B cell (primary cell): ENCODE measurements around the gene CPNE4. TPM values are rescaled to one million over a fixed set of nuclear protein-coding genes. Genes with fewer than 3 reads are reported as not detected.

Experiments
- ATAC-seq: fragments of 200-7000 bp; cut with Tn5 transposase; one replicate; pipeline ENCODE4 v1.10.0; 2021; ENCODE audit warnings: low read depth, mild to moderate bottlenecking, moderate number of reproducible peaks, moderate library complexity
- CTCF ChIA-PET: fragments of 350-600 bp; sonication (Branson Sonifier 250); formaldehyde crosslinking; loops from one replicate; lab custom pipeline; 2021; ENCODE audit warnings: antibody characterized with exemption, inconsistent platforms; lab: Charles Lee
- POLR2A ChIA-PET: fragments of 350-600 bp; sonication (Branson Sonifier 250); formaldehyde crosslinking; loops from one replicate; lab custom pipeline; 2021; ENCODE audit warnings: antibody characterized with exemption; lab: Charles Lee
- DNase-seq: peaks from one replicate; pipeline ENCODE4 v3.0.0; 2013
- H2AFZ ChIP-seq: 2 replicates; pipeline ENCODE4 v1.6.1; 2012; ENCODE audit warnings: mild to moderate bottlenecking, low read depth, low read length; ENCODE audit not compliant: insufficient read depth, poor library complexity, severe bottlenecking
- H3K27ac ChIP-seq, 2 donors: 1 replicate in 1 of 2; 2 replicates in 1 of 2; pipeline ENCODE4 v1.5.1; 2012 to 2013; ENCODE audit warnings: low read length in 2 of 2, mild to moderate bottlenecking in 2 of 2, moderate library complexity in 1 of 2
- H3K27me3 ChIP-seq, 4 experiments: fragments of 200-600 bp in 1 of 4; sonication (generic) in 1 of 4; replicated peaks in 1 of 4; 1 replicate in 2 of 4; 2 replicates in 2 of 4; pipeline versions ENCODE4 v1.6.1 to v1.7.0; 2013 to 2016; ENCODE audit warnings: low read length in 3 of 4, mild to moderate bottlenecking in 2 of 4, mixed read lengths in 1 of 4, moderate library complexity in 1 of 4; ENCODE audit not compliant: insufficient read depth in 4 of 4, control insufficient read depth in 3 of 4; ENCODE audit errors: control extremely low read depth in 1 of 4
- H3K36me3 ChIP-seq, 2 experiments: replicated peaks in 1 of 2; 1 replicate in 1 of 2; 2 replicates in 1 of 2; pipeline versions ENCODE4 v1.6.1 to v1.7.1; 2013; ENCODE audit warnings: low read length in 1 of 2; ENCODE audit not compliant: insufficient read depth in 2 of 2, control insufficient read depth in 1 of 2; ENCODE audit errors: control extremely low read depth in 1 of 2, extremely low read depth in 1 of 2
- H3K4me1 ChIP-seq, 2 donors: fragments of 200-600 bp in 1 of 2; sonication (generic) in 1 of 2; 1 replicate in 1 of 2; 2 replicates in 1 of 2; pipeline versions ENCODE4 v1.5.1 to v1.6.1; 2013 to 2017; ENCODE audit warnings: low read length in 2 of 2; ENCODE audit not compliant: control insufficient read depth in 2 of 2, insufficient read depth in 2 of 2
- H3K4me2 ChIP-seq: replicated peaks from 2 replicates; pipeline ENCODE3; 2012; ENCODE audit warnings: mild to moderate bottlenecking, low read depth, low read length; ENCODE audit not compliant: poor library complexity, severe bottlenecking
- H3K4me3 ChIP-seq, 5 experiments: fragments of 200-600 bp in 1 of 5; sonication (generic) in 1 of 5; 1 replicate in 3 of 5; 2 replicates in 2 of 5; pipeline versions ENCODE4 v1.5.1 to v1.7.0; 2011 to 2016; ENCODE audit warnings: low read length in 4 of 5, mild to moderate bottlenecking in 4 of 5, low read depth in 2 of 5, control low read depth in 1 of 5, moderate library complexity in 1 of 5; ENCODE audit not compliant: insufficient read depth in 1 of 5; ENCODE audit errors: control extremely low read depth in 1 of 5, extremely low read depth in 1 of 5
- H3K79me2 ChIP-seq: fragments of 200-600 bp; sonication (generic); one replicate; pipeline ENCODE4 v1.6.0; 2016; ENCODE audit warnings: low read length; ENCODE audit not compliant: control insufficient read depth, insufficient read depth
- H3K9ac ChIP-seq: fragments of 200-600 bp; sonication (generic); 2 replicates; pipeline ENCODE4 v1.6.1; 2017; ENCODE audit warnings: mild to moderate bottlenecking, low read length, moderate library complexity
- H3K9me3 ChIP-seq, 3 donors: one replicate each; pipeline versions ENCODE4 v1.6.1 to v1.7.1; 2013; ENCODE audit warnings: low read length in 2 of 3; ENCODE audit not compliant: control insufficient read depth in 2 of 3, insufficient read depth in 1 of 3; ENCODE audit errors: control extremely low read depth in 1 of 3
- H4K20me1 ChIP-seq: 2 replicates; pipeline ENCODE4 v1.6.0; 2012; ENCODE audit warnings: mild to moderate bottlenecking, low read length; ENCODE audit not compliant: insufficient read depth, control insufficient read depth, poor library complexity, severe bottlenecking
- H3K27ac Mint-ChIP-seq: one replicate; pipeline ENCODE4 v1.8.0; 2021; ENCODE audit warnings: mixed read lengths
- H3K27me3 Mint-ChIP-seq: one replicate; pipeline ENCODE4 v1.8.0; 2021; ENCODE audit warnings: mixed read lengths
- H3K4me1 Mint-ChIP-seq: one replicate; pipeline ENCODE4 v1.8.0; 2021; ENCODE audit warnings: mixed read lengths
- H3K4me3 Mint-ChIP-seq: one replicate; pipeline ENCODE4 v1.8.0; 2021; ENCODE audit warnings: mixed read lengths
- H3K9me3 Mint-ChIP-seq: one replicate; pipeline ENCODE4 v1.8.0; 2022; ENCODE audit warnings: mixed read lengths; ENCODE audit not compliant: insufficient read depth
- CTCF ChIP-seq: fragments of 200-600 bp; IDR thresholded peaks from one replicate; pipeline ENCODE4 v1.8.0; 2022; ENCODE audit warnings: antibody characterized with exemption, mild to moderate bottlenecking
- EZH2 ChIP-seq: IDR thresholded peaks from 2 replicates; pipeline ENCODE4 v1.6.1; 2012; ENCODE audit warnings: borderline replicate concordance, low read depth, mild to moderate bottlenecking, moderate library complexity, low read length; ENCODE audit not compliant: insufficient read depth, poor library complexity, severe bottlenecking
- WGBS: methylation state at CpG from one replicate; pipeline ENCODE4 v1.1.5; 2013; ENCODE audit warnings: missing lambda C conversion rate; ENCODE audit not compliant: insufficient coverage; 5-methylcytosine and 5-hydroxymethylcytosine counted together
- intact Hi-C: fragments of 100-400 bp; cut with micrococcal nuclease; formaldehyde crosslinking; loops from one replicate; pipeline ENCODE4 v1.10.0; 2022
- polyA plus RNA-seq: library from polyadenylated mRNA; depleted of rRNA; stranded (reverse); fragments of >200 nt; gene quantifications from 2 replicates; pipeline ENCODE4 v1.2.3, GENCODE V29; 2012
- total RNA-seq, 2 donors: library from RNA; stranded (reverse); fragments of 120-200 nt in 1 of 2; gene quantifications; 1 replicate in 1 of 2; 2 replicates in 1 of 2; pipeline versions ENCODE4 v1.2.3 to v1.2.4, GENCODE V29; 2013 to 2022

Gene CPNE4
- total and polyA plus RNA-seq, 2 donors (not counting 1 experiment from before 2014, with no cell fraction given), result not detected

GRCh38 chr3:131804565-131805133 is 230.2 kb downstream of the CPNE4 start:
- no peak overlapping the region for H3K4me3 Mint-ChIP-seq
- no peak overlapping the region for H3K27ac Mint-ChIP-seq
- no peak overlapping the region for H3K4me3 ChIP-seq
- H3K9ac ChIP-seq, result no peak overlapping the region
- no peak overlapping the region for H3K27ac ChIP-seq
- DNase-seq, result no peak
- intact Hi-C loops, result no loop called here
- 89% methylated on average over 1 of the region's 3 CpGs for WGBS
- H3K79me2 ChIP-seq, result no peaks in the 10 kb centered on the region
- H4K20me1 ChIP-seq, result no peaks in the 10 kb centered on the region
- H3K4me1 Mint-ChIP-seq, result no peaks in the 10 kb centered on the region
- CTCF ChIA-PET, result no interaction called here
- H3K9me3 Mint-ChIP-seq, result no peaks in the 10 kb centered on the region
- no peak for ATAC-seq
- H3K4me1 ChIP-seq, result no peaks in the 10 kb centered on the region
- H3K27me3 Mint-ChIP-seq, result peaks cover 8% of the 10 kb centered on the region
- H3K4me2 ChIP-seq, result no peak overlapping the region
- H3K27me3 ChIP-seq, result peaks cover 0 to 9% (median 2%) of the 10 kb centered on the region in 4 experiments
- POLR2A ChIA-PET, result no interaction called here
- H3K36me3 ChIP-seq, result no peaks in the 10 kb centered on the region
- no peak for TF ChIP-seq CTCF
- TF ChIP-seq EZH2, result no peak
- H3K9me3 ChIP-seq, result no peaks in the 10 kb centered on the region
- no peak overlapping the region for H2AFZ ChIP-seq

GRCh38 chr3:131803113-131803512 is 231.7 kb downstream of the CPNE4 start:
- H3K79me2 ChIP-seq, result no peaks in the 10 kb centered on the region
- POLR2A ChIA-PET, result no interaction called here
- CTCF ChIA-PET, result no interaction called here
- no peaks in the 10 kb centered on the region for H3K9me3 ChIP-seq
- H3K4me1 ChIP-seq, result no peaks in the 10 kb centered on the region
- H3K36me3 ChIP-seq, result no peaks in the 10 kb centered on the region
- no peak overlapping the region for H3K27ac Mint-ChIP-seq
- H3K27me3 ChIP-seq, result peaks cover 0 to 9% (median 2%) of the 10 kb centered on the region in 4 experiments
- intact Hi-C loops, result no loop called here
- no peak overlapping the region for H3K4me2 ChIP-seq
- H3K27me3 Mint-ChIP-seq, result peaks cover 8% of the 10 kb centered on the region
- no peak overlapping the region for H3K9ac ChIP-seq
- no peak for DNase-seq
- no peak for ATAC-seq
- TF ChIP-seq EZH2 (no peak), CTCF (no peak)
- no peaks in the 10 kb centered on the region for H3K4me1 Mint-ChIP-seq
- no peaks in the 10 kb centered on the region for H4K20me1 ChIP-seq
- 50% methylated on average over 1 of the region's 1 CpG for WGBS
- no peak overlapping the region for H3K27ac ChIP-seq
- no peak overlapping the region for H3K4me3 Mint-ChIP-seq
- no peak overlapping the region for H3K4me3 ChIP-seq
- H3K9me3 Mint-ChIP-seq, result no peaks in the 10 kb centered on the region
- H2AFZ ChIP-seq, result no peak overlapping the region
